Stimulated activated CD4-positive, alpha-beta T cell treated with anti-CD3 and anti-CD28 coated beads, Interleukin-4, amount 100 ng/mL, for 48 hours (primary cell): ENCODE results near the gene ADAM33.

Experiments used
- DNase-seq, 2 donors: peaks; one replicate each; pipeline ENCODE4 v3.0.0-alpha.2; 2020; ENCODE audit warnings: low read depth in 2 of 2

ADAM33 gene

GRCh38 chr20:3663858-3664257 lies 18.0 kb downstream of the ADAM33 start:
- DNase-seq = no peak

- DNase-seq = no peak
These were observed 18.6 kb downstream of the ADAM33 start, which contains the start of gene GFRA4 for GRCh38 chr20:3663031-3663701. GFRA4 (minus strand) TSS chr20:3663399; CDS start chr20:3663399, 0 bp downstream.

DNA sequence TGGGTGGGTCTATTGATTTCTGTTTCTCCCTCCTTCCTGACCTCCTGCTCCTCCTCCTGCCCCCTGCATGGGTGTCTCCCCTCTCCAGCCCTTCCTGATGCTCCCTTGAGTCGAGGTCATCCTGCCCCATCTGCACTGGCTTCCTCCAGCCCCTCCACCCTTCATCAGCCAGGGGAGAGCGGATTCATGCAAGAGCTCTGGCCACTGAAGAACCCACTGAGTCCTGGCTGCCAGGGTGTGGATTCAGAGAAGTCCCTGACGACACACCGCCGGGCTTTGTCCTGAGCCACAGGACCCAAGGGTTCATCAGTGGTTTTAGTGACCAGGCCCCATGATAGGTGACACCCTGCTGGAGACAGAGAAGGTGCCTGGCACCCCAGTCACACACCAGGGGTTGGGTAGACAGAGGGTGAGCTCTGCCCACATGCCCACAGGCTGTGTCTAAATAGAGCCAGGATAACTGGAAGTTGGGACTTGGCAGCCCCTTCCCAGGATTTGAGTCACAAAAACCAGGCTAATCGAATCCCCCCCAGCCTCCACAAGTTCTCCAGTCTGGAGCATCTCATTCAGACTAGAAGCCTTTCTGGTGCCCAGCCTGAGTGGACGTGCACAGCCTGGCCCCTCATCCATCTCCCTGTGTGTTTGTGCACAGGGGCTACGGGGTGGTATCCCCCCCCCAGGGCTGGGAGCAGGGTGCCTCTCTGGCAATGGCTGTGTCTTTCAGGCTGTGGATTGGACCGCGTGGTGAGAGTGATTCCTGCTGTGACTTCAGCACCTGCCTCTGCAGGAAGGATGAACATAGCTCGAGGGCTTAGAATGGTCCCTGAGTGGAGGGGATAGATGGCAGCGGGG lies 19.8 kb downstream of the ADAM33 start:
- DNase-seq = no peak

DNA sequence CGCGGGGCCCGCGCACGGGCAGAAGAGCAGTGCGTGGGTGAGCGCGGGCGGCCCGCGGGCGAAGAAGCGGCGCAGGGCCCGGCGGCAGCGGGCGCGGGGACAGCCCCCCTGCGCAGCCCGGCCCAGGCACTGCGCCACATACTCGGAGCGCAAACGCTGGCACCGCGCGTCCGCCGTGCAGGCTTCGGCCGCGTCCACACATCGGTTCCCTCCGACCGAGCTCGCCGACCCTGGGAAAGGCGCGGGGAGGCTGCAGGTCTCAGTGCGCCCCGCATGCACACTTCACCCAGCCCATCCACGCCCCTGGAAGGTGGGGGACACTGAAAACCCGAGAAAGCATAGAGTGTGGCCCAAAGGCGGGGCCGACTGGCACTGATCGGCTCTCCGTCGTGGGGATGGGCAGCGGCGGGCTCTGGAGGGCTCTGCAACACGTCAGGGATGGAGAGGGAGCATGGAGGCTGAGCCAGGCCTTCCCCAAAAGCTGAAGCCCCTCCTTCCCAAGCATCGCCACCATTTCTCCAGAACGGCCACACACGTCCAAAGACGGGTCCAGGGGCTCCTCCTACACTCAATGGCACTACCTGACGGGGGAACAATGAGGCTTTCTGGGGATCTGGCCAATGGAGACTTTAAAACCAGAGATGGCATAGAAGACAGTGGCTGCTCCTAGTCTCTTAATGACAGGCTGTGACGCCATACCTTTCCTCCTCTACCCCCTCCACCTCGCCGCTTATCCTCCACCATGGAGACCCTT lies 20.6 kb downstream of the ADAM33 start:
- DNase-seq = no peak

GRCh38 chr20:3660262-3661059 lies 21.3 kb downstream of the ADAM33 start:
- no peak for DNase-seq

DNA sequence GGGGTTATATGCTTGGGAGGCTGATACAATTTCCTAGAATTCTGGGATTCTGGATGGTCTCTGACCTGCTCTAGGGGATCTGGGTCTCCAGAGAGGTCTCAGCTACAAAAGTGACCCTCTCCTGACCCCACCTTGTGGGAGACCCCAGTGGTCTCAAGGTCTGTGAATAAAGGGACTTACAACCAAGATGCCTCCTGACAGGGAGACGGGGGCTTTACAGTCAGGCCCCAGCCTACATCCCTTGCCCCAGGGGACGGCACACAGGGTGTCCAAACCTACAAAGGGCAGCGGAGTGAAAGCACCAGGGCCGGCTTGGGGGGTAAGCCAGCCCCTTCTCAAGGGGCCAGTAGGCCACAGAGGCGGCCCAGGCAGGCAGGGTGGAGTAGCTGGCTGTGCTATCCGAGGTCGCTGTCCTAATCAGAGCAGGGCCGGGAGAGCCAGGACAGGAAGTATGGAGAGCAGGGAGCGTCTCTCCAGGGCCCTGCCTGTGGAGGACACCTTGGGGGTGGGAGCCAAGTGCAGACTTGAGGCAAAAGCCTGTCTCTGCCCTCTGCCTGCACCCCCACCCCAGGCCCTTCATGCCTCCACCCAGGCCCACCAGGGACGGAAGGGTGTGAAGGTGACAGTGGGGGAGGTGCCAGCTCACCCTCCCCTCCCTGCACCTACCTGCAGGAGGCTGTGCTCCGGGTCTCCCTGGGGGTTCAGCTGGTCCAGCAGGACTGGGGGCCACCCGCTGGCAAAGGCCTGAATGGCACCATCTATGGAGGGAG lies 22.1 kb downstream of the ADAM33 start:
- no peak for DNase-seq

GRCh38 chr20:3658716-3659491 lies 22.9 kb downstream of the ADAM33 start:
- DNase-seq = no peak

- DNase-seq = no peak
These were observed 23.6 kb downstream of the ADAM33 start for GRCh38 chr20:3658019-3658715.

GRCh38 chr20:3655131-3655405 lies 26.7 kb downstream of the ADAM33 start:
- DNase-seq = no peak

GRCh38 chr20:3654326-3655130 lies 27.3 kb downstream of the ADAM33 start:
- no peak for DNase-seq

- no peak for DNase-seq
These were observed 27.9 kb downstream of the ADAM33 start for GRCh38 chr20:3653921-3654320.

DNA sequence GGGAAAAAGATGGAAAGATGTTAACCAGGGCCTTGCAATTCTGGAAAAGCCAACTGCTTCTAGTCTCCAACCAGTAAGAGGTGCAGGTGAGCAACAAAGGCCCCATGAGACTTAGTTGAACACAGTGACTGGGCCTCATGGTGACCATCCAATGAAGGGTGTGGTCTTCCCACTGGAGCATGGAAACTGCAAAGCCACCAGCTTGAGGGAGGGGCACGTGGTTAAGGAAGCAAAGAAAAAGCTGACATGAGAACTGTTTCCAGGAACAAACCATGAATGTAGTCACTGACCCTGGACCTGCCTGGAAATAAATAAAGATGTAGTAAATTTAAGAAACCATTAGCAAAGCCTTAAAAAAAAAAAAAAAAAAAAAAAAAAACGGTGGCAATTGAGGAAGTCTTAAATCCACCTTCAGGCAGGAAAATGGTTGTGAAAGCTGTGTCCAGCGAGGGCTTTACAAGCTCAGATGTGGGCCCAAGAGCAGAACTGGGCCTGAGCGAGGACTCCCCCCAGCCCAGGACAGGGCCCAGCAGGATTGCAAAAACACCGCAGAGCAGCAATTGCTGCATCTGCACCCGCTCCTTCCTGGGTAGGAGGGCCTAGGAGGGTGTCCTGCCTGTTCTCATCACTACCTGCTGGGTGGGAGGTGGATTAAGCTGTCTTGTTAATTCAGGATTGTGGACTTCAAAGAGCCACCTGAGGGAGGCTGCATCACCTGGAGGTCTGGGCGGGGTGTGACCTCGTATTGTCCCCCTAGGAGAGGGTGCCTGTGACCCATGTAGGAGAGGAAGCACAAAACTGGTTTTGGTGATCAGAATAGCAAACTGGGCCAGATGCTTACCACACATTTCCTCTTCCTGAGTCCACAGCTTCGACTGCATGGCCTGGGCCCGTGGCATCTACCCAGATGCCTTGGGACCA lies 28.9 kb downstream of the ADAM33 start:
- no peak for DNase-seq

GRCh38 chr20:3652221-3652620 lies 29.6 kb downstream of the ADAM33 start:
- no peak for DNase-seq

GRCh38 chr20:3651204-3651962 lies 30.4 kb downstream of the ADAM33 start:
- DNase-seq = no peak

- no peak for DNase-seq
These were observed 32.9 kb downstream of the ADAM33 start for GRCh38 chr20:3648951-3649350.

DNA sequence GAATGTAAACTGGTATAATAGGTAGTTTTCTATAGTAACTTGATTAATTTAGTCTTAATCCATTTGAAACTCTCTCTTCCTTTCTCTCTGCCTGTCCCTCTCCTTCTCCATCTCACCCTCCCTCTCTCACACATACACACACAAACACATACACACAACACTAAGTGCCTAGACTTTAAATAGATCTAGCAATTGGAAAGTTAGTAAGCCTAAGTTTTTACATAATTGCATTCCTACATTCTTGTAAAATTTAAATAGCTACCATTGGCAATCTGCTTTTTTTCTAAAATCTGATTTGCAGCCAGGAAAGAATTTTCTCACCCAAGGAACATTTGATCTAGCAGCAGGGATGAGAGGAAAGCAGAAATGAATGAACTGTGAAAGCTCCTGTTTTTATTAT lies 34.3 kb downstream of the ADAM33 start:
- DNase-seq = no peak

DNA sequence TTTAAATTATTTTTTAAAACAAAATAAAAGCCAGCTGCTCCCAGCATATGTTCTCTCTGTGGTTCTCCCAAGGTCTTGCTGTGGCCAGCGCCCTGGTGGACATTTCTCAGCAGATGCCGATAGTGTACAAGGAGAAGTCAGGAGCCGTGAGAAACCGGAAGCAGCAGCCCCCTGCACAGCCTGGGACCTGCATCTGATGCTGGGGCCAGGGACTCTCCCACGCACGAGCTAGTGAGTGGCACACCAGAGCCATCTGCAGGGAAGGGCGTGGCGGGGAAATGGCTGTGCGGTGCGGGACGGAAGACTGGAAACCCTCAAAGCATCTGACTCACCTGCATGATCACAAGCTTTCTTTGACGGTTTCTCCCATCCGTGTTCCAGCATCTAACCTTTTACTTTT lies 35.2 kb downstream of the ADAM33 start:
- no peak for DNase-seq
